Heart left ventricle (tissue), 13 donors: ENCODE data around the gene RXFP1.

Experiments used
- POLR2A ChIP-seq, 2 donors: fragments of 450-650 bp; IDR thresholded peaks; one replicate each; pipeline ENCODE4 v1.6.1; 2017; ENCODE audit warnings: antibody characterized with exemption in 2 of 2, mild to moderate bottlenecking in 2 of 2, moderate library complexity in 2 of 2
- TF ChIP-seq, protein P1 (sequence below), 12 donors: fragments of 200-600 bp; sonication (generic) in 4 of 12; IDR thresholded peaks; one replicate each; pipeline versions ENCODE4 v1.5.0 to v1.8.0; 2018 to 2022; ENCODE audit warnings: antibody characterized with exemption in 12 of 12, mild to moderate bottlenecking in 5 of 12
- donor health status: ischemic (EF 13 %, LVEDD 7.1; RV severe dilation, severe dysfunction).
- donor health status: DM: no; HTN: yes; CAD: no.
- donor health status: DM: no; HTN: no; CAD: no.
- donor health status: ischemic (EF 25% LVEDD 6.9; RV normal size, moderate dysfunction).
- donor health status: ischemic (EF 25% LVEDD 5.7; RV mildly dilated, moderate dysfunction).
- donor health status: ischemic (EF 35%, LVEDD 5.7; RV mildly dilated, moderate dysfunction).
- donor health status: nonischemic (EF 11% LVEDD 7.7; RV severe dilation, severe dysfunction).
- donor health status: DM: yes; HTN: yes; CAD: no.
- donor health status: PGD.
- donor health status: ischemic (EF 29% LVEDD 5.4; RV normal size, mild dysfunction).
- donor health status: nonischemic (EF 23%, LVEDD 6.1; RV moderate dilation, normal function).

DNA sequence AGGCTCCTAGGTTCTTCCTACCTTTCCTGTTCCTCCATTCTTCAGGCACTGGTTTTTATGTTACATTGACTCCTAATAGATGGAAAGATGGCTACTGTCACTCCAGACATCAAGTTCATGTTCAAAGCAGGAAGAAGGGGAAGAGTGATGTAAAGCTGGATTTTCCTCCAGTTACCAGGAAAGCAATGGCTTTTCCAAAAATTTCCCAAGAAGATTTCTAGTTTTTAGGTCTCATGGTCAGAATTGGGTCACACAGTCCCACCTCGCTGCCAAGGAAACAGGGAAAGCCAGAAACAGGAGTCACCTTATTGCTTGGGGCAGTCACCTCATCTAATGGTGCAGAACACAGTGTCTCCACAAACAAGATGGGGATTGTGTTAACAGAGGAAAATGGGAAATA lies 21.5 kb downstream of the RXFP1 start:
- TF ChIP-seq, protein P1, sequence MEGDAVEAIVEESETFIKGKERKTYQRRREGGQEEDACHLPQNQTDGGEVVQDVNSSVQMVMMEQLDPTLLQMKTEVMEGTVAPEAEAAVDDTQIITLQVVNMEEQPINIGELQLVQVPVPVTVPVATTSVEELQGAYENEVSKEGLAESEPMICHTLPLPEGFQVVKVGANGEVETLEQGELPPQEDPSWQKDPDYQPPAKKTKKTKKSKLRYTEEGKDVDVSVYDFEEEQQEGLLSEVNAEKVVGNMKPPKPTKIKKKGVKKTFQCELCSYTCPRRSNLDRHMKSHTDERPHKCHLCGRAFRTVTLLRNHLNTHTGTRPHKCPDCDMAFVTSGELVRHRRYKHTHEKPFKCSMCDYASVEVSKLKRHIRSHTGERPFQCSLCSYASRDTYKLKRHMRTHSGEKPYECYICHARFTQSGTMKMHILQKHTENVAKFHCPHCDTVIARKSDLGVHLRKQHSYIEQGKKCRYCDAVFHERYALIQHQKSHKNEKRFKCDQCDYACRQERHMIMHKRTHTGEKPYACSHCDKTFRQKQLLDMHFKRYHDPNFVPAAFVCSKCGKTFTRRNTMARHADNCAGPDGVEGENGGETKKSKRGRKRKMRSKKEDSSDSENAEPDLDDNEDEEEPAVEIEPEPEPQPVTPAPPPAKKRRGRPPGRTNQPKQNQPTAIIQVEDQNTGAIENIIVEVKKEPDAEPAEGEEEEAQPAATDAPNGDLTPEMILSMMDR (IDR thresholded peaks at IDR 0.05) = no peak
- no peak for TF ChIP-seq POLR2A (IDR thresholded peaks at IDR 0.05)
